GM21526 (cell line): ENCODE measurements around the gene ANO3.
"Not testable (repeated sequence)": the region's sequence is repeated elsewhere in the genome, so short reads cannot be mapped to it uniquely, and the experiment has no call there.

ENCODE experiments used
- ATAC-seq: cut with Tn5 transposase; IDR thresholded peaks from one replicate; pipeline ENCODE4 v1.9.1; 2021; ENCODE audit warnings: moderate library complexity; ENCODE audit not compliant: unreplicated experiment, low FRiP score

ANO3 gene

DNA sequence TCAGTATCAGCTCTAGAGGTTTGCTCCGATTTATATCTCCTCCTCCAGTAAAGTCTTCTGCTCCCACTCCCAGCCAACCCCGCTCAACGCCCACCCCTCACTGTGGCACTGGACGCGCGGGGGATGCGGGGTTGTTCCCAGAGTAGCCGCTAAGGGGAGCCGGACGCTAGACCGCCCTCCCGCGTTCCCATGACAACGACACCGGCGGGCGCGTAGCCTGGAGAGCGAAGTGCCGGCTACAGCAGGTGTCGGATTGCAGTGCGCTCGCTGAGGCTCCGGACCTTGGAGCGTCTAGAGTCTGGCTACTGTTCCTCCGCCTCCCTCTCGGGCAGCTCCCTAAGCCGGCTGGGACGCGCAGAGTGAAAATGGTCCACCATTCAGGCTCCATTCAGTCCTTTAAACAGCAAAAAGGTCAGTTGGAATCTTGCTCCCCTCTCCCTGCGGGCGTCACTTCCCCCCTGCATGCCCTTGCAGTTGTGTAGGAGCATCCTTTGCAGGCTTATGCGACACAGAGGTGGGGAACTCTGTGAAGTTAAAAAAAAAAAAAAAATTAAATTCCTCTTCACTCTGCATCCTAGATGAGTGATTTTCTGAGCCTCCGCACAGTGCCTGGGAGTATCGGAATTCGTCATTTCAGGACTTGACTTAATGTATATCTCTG is at the start of gene ANO3:
ANO3 (plus strand) TSS at position 220 of the 661 bp plus-strand sequence; CDS start at position 366, 146 bp downstream.
- peak; percentile 93 for ATAC-seq

DNA sequence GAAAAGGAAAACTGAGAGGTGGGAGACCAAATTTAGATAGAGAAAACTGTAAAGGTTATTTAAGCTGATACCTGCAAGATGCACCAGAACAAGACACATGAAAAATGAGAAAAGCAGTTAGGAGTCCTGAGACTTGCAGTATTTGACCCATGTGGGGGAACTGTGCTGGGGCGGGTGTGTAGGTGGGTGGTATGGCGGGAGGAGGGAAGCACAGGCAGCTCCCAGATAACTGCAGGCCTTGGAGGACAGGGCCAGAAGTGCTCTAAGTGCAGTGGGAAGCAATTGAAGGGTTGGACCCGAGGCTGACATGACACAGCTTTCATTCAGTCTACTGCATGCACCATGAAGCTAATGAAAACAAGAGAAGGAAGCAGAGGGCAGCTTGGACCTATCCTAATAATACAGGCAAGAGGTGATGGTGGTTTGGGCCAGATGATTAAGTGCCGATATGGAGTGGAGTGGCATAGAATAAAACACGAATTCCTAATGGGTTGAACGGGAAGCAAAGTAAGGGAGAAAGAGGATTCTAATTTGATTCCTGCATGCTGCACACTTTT is 48.0 kb upstream of the ANO3 start:
- ATAC-seq = no peak

DNA sequence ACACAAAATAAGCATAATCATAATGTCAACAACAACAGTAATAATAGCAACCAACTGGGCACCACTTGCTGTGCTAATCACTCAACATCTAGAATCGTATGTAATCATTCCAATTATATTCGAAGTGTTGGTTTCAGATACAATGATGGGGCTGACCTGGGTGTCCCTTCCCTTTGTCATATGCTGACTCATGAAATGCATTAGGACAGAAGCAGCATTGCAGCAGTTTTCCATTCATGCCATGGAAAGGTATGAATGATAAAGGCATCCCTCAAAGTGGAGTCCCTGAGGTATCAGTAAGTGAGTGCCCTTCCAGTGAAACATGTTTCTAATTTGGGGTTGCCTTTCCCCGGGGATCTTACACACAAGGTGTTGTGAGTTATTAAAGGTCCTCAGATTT is 46.3 kb upstream of the ANO3 start:
- ATAC-seq = no peak

DNA sequence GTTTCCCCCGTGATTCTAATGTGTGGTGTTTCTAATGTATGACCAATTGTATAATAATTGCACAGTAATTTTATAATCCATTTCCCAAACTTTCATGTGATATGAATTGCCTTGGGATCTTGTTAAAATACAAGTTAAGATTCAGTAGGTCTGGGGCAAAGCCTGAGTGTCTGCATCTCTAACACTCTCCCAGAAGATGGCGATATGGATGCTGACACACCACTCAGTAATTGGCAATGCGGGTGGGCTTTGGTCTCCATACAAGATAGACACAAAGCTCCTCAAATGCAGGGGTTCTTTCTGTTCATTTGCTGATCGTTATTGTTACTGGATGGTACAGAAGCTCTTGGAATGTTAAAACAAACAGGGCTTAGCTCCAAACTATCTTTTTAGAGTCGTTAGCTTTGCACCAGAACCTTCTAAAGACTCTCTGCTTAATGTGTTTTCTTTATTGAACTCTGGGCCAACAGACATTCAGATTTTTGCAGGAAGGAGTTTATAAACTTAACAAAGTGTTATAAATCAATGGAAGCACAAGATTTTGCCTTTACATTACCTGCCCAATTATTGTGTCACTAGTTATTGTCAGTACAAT is 45.4 kb upstream of the ANO3 start:
- peak; percentile 63 for ATAC-seq

DNA sequence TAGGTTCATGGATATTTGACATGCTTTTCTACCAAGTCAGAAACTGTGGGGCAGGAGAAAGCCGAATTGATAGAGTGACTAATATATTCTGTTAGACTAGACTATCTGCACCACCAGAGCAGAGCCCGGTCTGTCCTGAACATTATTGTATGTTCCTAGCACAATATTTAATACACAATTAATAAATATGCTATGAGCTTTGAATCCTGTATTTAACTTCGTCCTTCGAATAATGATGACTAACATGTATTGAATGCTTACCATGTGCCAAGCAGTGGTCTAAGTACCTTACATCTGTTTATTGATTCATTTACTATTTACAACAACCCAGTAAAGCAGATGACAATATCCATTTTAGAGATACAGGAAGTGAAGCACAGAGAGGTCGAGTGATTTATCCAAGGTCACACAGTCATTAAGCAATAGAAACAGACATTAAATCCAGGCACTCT is 44.8 kb upstream of the ANO3 start:
- ATAC-seq = no peak

DNA sequence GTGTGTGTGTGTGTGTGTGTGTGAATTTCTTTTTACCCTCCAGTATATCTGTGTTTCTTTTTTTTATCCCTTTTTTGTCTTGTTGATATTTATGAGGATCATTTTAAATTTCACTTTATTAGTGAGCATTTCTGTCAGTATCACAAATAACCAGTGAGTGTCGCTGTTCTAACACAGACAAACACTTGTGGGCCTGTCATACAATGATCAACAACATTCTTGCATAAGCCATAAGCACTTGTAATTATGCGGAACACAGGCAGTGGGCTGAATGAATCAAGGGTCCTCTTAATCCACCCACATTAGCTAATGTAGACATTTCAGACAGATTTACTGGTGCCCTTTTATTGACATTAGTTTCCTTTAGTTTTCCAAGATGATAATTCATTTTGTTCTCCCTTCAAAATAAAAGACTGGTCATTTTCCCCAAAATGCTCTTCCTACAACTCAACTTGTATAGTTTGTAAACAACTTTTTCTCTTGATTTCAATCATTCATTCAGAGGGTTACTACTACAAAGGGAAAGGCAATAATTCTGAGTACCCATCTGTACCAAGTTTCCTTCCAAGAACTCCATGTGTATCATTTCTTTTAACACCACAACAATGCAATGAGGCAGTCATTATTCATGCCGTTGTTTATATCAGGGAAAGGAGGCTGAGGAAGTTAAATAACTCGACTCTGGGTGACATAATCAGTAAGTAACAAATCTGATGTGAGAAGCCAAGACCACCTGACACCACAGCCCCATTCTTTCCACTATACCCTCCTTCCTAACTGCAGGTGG is 34.5 kb upstream of the ANO3 start:
- ATAC-seq = peak; percentile 91

DNA sequence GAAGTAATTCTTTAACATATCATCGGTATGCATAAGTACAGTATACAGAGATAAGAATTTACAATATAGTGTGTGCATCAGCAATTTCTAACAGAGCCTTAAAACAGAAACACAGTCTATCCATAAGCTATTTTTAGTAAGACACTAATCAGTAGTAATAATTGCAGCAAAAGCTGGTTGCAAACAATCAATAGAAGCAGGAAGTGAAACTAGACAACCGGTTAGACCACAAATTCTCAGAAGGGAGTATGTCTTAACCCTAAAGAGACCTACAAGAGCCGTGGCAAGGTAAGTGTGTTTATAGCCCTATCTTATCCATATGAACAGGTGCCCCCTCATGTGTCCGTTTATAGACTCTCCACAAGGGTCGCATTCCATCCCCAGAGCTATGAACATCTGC is 15.6 kb upstream of the ANO3 start:
- ATAC-seq = not testable (repeated sequence)

DNA sequence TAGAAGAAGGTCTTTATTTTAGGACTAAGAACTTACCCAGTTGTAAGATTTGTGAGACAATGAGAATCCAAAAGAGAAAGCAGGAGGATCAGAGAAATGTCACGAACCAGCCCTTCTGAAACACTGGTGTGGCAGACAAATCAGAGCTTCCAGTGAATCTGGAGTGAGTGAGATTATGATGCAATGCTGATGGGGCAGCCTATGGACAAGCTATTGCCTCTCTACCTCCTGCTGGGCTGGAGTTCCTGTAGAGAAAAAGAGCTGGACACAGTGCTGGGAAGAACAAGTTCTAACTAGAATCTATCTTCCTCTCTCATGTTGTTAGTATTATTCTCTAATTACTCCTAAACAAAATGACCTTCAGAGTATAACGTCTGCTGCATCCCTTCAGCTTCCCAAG is 12.0 kb upstream of the ANO3 start:
- no peak for ATAC-seq

DNA sequence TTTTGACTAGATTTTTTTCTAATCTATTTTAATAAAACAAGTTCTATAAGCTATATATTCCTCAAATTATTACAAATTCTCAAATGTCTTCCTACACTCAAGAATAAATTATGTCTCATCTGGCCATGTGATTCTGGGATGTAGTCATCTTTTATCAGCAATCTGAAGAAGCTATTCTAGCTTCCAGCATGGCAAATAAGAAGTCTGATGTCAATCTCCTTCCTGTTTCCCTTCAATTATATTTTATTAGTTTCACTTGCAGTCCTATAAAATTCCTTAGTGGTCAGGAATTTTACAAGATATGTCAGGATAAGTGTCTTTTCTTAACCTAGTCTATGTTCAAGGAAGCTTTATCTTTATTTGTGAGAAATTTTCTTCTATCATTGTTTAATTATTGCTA is 10.4 kb upstream of the ANO3 start:
- ATAC-seq = no peak

DNA sequence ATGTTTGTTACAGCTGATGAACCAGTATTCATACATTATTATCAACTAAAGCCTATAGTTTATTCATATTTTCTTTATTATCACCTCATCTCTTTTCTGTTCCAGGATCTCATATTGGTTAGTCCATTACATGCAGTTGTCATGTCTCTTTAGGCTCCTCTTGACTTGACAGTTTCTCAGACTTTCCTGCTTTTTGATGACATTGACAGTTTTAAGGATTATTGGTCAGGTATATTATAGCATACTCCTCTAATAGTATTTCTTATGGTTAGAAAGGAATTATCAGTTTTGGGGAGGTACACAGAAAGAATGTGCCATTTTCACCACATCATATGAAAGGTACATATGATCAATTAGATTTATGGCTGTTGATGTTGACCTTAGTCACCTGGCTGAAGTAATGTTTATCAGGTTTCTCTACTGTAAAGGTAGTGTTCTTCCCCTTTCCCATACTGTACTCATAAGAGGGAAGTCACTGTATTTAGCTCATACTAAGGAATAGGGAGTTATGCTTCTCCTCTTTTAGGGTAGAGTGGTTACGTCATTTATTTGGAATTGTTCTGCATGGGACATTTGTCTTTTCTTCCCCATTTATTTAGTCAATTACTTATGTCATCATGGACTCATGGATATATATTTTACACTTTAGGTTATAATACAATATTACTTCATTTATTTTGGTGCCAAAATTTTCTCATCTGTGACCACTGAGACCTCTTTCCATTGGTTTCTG is 9.4 kb upstream of the ANO3 start:
- no peak for ATAC-seq

DNA sequence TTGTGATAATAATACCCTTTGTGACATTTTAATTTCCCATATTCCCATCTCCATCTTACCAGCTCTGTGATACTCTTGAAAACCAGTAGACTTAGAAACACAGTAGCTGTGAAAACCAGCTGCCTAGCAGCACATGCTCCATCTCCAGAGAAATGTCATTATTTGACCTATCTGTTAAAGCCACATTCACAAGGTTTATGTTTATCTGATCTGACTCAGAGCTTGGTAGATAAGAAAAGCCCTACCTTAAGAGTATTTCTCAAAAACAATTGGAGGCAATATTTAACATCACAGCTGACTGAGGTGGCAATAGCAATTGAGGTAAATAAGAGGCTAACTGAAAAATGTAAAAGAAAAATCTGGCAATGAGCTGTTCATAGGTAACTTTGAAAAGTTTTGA is 8.1 kb upstream of the ANO3 start:
- no peak for ATAC-seq

DNA sequence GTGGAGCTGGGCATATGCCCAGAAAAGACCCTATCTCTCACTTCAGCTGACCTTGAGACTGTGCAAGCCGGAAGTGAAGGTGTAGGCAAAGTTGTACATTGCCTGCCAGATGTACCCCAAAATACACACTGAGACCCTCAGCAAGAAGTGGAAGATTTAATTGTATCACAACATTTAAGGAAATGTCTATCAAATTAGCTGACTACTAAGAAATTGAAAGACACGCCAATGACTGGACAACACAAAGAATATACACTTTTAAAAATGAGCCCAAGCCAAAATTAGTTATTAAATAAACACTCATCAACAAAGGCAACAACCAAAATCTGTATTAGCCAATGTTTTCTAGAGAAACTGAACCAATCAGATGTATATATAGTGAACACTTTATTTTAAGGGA is 7.7 kb upstream of the ANO3 start:
- ATAC-seq = no peak

DNA sequence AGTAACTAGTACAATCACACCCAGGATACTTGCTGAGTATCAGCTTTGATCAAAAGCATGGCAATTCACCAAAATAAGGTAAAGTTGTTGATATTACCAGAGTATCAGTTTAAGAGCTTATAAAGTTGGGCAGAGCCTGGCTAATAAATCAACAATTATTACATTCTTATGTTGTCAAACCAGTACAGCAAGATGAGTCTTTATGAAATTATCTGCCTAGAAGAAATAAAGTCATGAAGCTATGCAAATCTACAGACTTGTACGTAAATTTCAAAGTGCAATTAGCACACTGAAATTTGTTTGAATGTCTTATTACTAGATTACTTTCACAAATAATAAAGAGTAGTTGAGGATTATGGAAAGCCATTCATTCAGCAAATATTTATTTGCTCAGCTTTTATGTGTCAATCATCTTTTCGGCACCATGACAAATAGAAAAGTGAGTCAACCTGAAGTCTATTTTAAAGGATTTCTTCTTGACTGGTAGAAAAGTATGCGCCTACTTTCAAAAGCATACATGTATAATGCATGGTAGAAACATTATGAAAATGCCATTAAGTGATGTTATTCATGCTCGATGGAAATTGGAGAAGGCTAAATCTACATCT is 5.0 kb upstream of the ANO3 start:
- ATAC-seq = no peak

DNA sequence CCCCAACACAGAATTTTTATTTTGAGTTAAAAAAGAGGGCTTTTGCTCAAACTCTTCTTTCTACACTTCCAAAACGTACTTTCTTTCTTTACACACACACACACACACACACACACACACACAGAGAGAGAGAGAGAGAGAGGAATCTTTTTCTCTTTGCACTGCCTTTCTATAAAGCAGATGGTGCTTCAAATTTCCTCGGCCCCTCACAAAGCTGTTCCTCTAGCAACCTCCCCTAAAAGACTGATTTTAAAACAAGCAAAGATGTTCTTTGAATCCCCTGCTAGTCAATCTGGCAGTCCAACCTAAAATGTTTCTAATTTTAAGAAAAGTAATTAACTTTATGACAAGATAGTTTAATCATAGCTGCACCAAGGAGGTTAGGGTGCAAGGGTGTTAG is 2.7 kb upstream of the ANO3 start:
- no peak for ATAC-seq

DNA sequence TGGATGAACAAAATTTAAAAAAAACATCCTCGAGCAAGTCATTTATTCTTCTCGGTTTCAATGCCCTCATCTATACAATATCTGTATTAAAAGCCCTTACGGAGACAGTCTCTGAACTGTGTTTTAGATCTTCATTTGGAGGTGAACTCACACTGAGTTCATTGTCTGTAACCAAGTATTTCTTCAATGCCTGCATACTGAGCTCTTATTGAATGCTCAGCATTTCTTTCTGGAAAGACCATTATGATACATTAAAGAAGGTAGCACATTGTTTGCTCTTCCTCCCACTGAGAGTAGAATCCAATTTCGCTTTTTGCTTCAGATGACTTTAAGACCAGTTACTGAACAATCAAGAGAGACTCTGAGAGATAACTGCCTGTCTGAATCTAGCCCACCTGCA is 1.7 kb upstream of the ANO3 start:
- no peak for ATAC-seq

DNA sequence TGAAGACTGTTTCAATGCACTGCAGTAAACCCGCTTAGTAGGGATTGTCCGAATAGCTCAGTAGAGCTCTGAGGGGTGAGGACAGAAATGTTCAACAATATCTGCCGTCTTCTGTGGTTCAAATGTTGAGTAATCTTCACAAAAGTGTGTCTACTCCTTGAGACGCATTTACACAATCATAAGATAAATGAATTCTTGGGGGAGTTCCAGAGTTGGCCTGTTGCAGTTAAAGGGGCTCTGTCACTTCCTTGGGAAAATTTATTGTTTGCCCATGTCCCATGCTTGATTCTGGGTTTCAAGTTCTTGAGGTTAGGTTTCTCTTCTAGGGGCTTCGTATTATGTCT is 614 bp downstream of the ANO3 start:
- no peak for ATAC-seq

DNA sequence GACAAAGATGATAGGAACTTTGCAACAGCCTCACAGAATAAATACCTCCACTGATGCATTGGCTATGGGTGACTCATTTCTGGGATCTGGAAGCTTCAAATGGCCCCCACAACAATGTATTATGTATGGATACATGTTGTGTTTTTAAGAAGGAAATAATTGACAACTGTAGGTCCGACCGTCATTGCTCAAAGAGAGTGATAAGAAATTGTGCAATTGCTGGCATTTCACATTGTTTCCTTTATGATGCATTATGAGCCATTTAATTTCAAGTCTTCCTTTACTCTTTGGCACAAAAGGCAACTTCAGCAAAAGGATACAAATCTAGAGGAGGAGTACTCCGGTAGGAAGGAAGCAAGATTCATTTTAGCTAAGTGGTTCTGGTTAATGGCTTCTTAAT is 2.0 kb downstream of the ANO3 start:
- no peak for ATAC-seq

DNA sequence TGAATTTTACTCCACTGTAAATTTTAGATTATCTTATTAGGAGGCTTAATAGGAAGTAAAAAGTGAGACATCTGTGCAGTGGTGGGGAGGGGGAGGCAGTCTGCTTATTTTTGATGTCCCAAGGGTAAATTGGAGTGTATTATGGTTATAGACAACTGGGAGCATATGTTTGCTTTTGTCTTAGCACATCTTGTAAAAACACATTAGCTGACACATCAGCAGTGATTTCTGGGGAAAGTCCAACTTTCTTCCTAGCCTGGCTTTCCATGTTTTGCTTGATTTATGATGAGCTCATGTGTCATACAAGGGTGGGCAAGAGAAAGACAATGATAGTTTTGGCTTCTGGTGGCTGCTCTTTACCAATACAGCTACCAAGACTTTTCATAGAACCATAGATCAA is 4.0 kb downstream of the ANO3 start:
- ATAC-seq = no peak

DNA sequence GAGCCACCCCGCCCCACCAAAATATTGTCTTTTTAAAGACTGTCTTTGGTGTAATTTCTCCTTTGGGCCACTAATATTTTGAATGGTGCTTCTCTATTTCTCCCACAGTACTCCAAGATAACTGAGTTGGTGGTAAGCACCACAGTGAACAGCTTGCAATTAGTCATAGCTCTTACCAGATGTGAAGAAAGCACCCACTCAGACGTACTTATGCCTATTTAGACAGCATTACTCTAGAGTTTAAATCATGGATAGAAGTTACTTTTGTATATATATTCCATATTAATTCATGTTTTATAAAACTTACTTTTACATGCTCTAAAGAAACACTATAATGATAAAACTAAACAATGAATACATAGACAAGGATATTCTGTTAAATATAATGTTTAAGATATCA is 12.7 kb downstream of the ANO3 start:
- no peak for ATAC-seq

DNA sequence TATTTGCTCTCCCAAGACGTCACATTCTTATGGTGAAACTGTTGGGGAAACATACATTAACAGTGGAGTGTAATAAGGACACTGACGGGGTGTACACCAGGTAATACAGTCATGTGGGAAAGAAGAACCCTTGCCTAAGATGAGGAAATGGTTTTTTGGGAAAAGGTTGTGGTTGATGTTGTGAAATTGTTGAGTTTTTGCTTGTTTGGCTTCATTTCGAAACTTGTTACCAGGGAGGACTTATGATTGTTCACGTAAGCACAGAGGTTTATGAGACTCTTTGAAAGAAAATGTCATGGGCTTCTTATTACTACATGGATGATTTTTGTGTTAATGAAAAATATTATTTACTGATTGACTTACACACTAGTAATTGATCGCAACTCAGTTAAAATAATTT is 16.8 kb downstream of the ANO3 start:
- ATAC-seq = no peak

DNA sequence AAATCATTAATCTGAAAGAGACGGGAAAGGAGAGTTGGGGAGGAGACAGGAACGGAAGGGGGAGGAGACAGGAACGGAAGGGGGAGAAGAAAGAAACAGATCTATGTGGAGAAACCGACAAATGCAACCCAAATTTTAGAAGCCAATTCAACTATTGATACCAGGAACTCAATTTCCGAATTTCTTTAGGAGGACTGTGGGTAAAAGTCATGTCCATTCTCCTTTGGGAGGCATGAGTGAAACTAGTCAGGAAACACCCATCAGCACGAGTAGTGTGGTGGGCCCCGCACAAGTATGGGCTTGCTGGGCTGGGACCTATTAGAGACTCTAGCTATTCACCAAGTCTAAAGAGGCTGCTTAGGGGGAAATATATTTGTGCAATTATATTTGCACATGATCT is 18.1 kb downstream of the ANO3 start:
- no peak for ATAC-seq
